ENCODE measurements around the gene NFATC4. TPM values are rescaled to one million over a fixed set of nuclear protein-coding genes. Genes with fewer than 3 reads are reported as not detected.

Gene NFATC4
- polyA plus RNA-seq, 3 donors, result not detected

- no peak for DNase-seq
- Histone ChIP-seq H3K4me1 (ENCODE audit: control insufficient read depth in 1 of 2, insufficient read depth in 2 of 2, low read length in 2 of 2) (peaks cover 75 to 92% of the 10 kb centered on the region in 2 donors), H3K4me3 (replicated peaks in 1 of 3; ENCODE audit: low read depth in 2 of 3, low read length in 3 of 3) (no peak overlapping the region), H3K9ac (ENCODE audit: insufficient read depth, low read length, poor library complexity, severe bottlenecking) (no peak overlapping the region), H3K27me3 (ENCODE audit: control insufficient read depth in 2 of 2, insufficient read depth in 2 of 2, low read length in 2 of 2) (peaks cover 9 to 26% of the 10 kb centered on the region in 2 donors), H3K9me3 (replicated peaks in 1 of 2; ENCODE audit: control insufficient read depth in 1 of 2, insufficient read depth in 1 of 2, low read length in 2 of 2) (peaks cover 0 to 2% of the 10 kb centered on the region in 2 donors), H3K27ac (ENCODE audit: low read depth in 1 of 2, low read length in 2 of 2) (no peak overlapping the region), H3K36me3 (replicated peaks in 1 of 2; ENCODE audit: control insufficient read depth in 1 of 2, insufficient read depth in 2 of 2, low read length in 2 of 2) (peaks cover 19 to 26% of the 10 kb centered on the region in 2 donors), H3K79me2 (ENCODE audit: insufficient read depth, low read length) (peaks cover 21% of the 10 kb centered on the region), H3K4me2 (replicated peaks; ENCODE audit: extremely low read depth, low read length, poor library complexity, severe bottlenecking) (no peak overlapping the region), H4K20me1 (ENCODE audit: insufficient read depth, low read length) (peaks cover 52% of the 10 kb centered on the region), H2AFZ (ENCODE audit: insufficient read depth, low read depth, low read length, poor library complexity, severe bottlenecking) (no peak overlapping the region)
- H3K27ac Mint-ChIP-seq, result no peak overlapping the region
- H3K4me1 Mint-ChIP-seq, result peaks cover 83% of the 10 kb centered on the region
- WGBS (ENCODE audit: insufficient coverage), result 100% methylated on average over 5 of the region's 7 CpGs
- peaks cover 36 to 41% of the 10 kb centered on the region in 2 donors for H3K36me3 Mint-ChIP-seq
- peak overlapping the region in 1 of 2 donors; percentile 48 for H3K4me3 Mint-ChIP-seq
- intact Hi-C loops (cut with micrococcal nuclease), result loop anchor here in 1 of 2 donors (2.0 kb wide), 1 partner anchor 98 kb away; no protein-coding TSS in a partner anchor
- TF ChIP-seq, protein P1, sequence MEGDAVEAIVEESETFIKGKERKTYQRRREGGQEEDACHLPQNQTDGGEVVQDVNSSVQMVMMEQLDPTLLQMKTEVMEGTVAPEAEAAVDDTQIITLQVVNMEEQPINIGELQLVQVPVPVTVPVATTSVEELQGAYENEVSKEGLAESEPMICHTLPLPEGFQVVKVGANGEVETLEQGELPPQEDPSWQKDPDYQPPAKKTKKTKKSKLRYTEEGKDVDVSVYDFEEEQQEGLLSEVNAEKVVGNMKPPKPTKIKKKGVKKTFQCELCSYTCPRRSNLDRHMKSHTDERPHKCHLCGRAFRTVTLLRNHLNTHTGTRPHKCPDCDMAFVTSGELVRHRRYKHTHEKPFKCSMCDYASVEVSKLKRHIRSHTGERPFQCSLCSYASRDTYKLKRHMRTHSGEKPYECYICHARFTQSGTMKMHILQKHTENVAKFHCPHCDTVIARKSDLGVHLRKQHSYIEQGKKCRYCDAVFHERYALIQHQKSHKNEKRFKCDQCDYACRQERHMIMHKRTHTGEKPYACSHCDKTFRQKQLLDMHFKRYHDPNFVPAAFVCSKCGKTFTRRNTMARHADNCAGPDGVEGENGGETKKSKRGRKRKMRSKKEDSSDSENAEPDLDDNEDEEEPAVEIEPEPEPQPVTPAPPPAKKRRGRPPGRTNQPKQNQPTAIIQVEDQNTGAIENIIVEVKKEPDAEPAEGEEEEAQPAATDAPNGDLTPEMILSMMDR (IDR thresholded peaks at IDR 0.05), result no peak
- peaks cover 21 to 40% (median 31%) of the 10 kb centered on the region in 3 donors for H3K27me3 Mint-ChIP-seq (ENCODE audit: low read depth in 3 of 3)
- H3K9me3 Mint-ChIP-seq, result peaks cover 0 to 9% (median 5%) of the 10 kb centered on the region in 7 donors
Observed at GRCh38 chr14:24337144-24337823, 30.7 kb upstream of the NFATC4 start.

- intact Hi-C loops (cut with micrococcal nuclease), result loop anchor here in 1 of 2 donors (2.0 kb wide), 1 partner anchor 97 kb away; no protein-coding TSS in a partner anchor
- H3K4me3 Mint-ChIP-seq, result no peak overlapping the region
- H3K27me3 Mint-ChIP-seq (ENCODE audit: low read depth in 3 of 3), result peaks cover 21 to 35% (median 28%) of the 10 kb centered on the region in 3 donors
Observed at GRCh38 chr14:24337824-24338175, 30.2 kb upstream of the NFATC4 start.

More at GRCh38 chr14:24337824-24338175, 30.2 kb upstream of the NFATC4 start:
- Histone ChIP-seq H3K9ac (ENCODE audit: insufficient read depth, low read length, poor library complexity, severe bottlenecking) (no peak overlapping the region), H3K4me3 (replicated peaks in 1 of 3; ENCODE audit: low read depth in 2 of 3, low read length in 3 of 3) (no peak overlapping the region), H3K27ac (ENCODE audit: low read depth in 1 of 2, low read length in 2 of 2) (no peak overlapping the region), H3K9me3 (replicated peaks in 1 of 2; ENCODE audit: control insufficient read depth in 1 of 2, insufficient read depth in 1 of 2, low read length in 2 of 2) (peaks cover 0 to 2% of the 10 kb centered on the region in 2 donors), H3K27me3 (ENCODE audit: control insufficient read depth in 2 of 2, insufficient read depth in 2 of 2, low read length in 2 of 2) (peaks cover 9 to 21% of the 10 kb centered on the region in 2 donors), H3K36me3 (replicated peaks in 1 of 2; ENCODE audit: control insufficient read depth in 1 of 2, insufficient read depth in 2 of 2, low read length in 2 of 2) (peaks cover 19 to 26% of the 10 kb centered on the region in 2 donors), H2AFZ (ENCODE audit: insufficient read depth, low read depth, low read length, poor library complexity, severe bottlenecking) (no peak overlapping the region), H3K79me2 (ENCODE audit: insufficient read depth, low read length) (peaks cover 21% of the 10 kb centered on the region), H3K4me2 (replicated peaks; ENCODE audit: extremely low read depth, low read length, poor library complexity, severe bottlenecking) (no peak overlapping the region), H3K4me1 (ENCODE audit: control insufficient read depth in 1 of 2, insufficient read depth in 2 of 2, low read length in 2 of 2) (peaks cover 69 to 90% of the 10 kb centered on the region in 2 donors), H4K20me1 (ENCODE audit: insufficient read depth, low read length) (peaks cover 52% of the 10 kb centered on the region)
- no peak overlapping the region for H3K27ac Mint-ChIP-seq
- TF ChIP-seq, protein P1 (IDR thresholded peaks at IDR 0.05), result no peak
- peaks cover 0 to 6% (median 5%) of the 10 kb centered on the region in 7 donors for H3K9me3 Mint-ChIP-seq
- 98% methylated on average over 7 of the region's 8 CpGs for WGBS (ENCODE audit: insufficient coverage)
- H3K4me1 Mint-ChIP-seq, result peaks cover 82% of the 10 kb centered on the region
- no peak for DNase-seq
- H3K36me3 Mint-ChIP-seq, result peaks cover 36 to 39% of the 10 kb centered on the region in 2 donors

Measured in CD14-positive monocyte (primary cell).